GM23338 (cell line): ENCODE results near the gene HLCS. TPM values are rescaled to one million over a fixed set of nuclear protein-coding genes. Genes with fewer than 3 reads are reported as not detected.

ENCODE experiments used
- ATAC-seq: fragments of 200-7000 bp; cut with Tn5 transposase; 3 replicates; pipeline ENCODE4 v1.9.1; 2020
- DNase-seq: peaks from one replicate; pipeline ENCODE4 v3.0.0-alpha.2; 2015; ENCODE audit warnings: low spot score
- H2AFZ ChIP-seq: fragments of 200-600 bp; sonication (generic); 2 replicates; pipeline ENCODE4 v1.8.0; 2016; ENCODE audit warnings: antibody characterized with exemption, mild to moderate bottlenecking, moderate library complexity
- H3F3A ChIP-seq: fragments of 200-600 bp; sonication (generic); replicated peaks from 2 replicates; pipeline ENCODE4 v1.8.0; 2017; ENCODE audit warnings: antibody characterized with exemption, mixed run types, low read depth
- H3K27ac ChIP-seq: fragments of 200-600 bp; sonication (generic); 2 replicates; pipeline ENCODE4 v1.6.1; 2016; ENCODE audit warnings: low read depth
- H3K27me3 ChIP-seq: fragments of 200-600 bp; sonication (generic); 2 replicates; pipeline ENCODE4 v1.8.0; 2016; ENCODE audit warnings: mild to moderate bottlenecking, mixed run types, moderate library complexity; ENCODE audit not compliant: insufficient read depth
- H3K36me3 ChIP-seq: fragments of 200-600 bp; sonication (generic); 2 replicates; pipeline ENCODE4 v1.8.0; 2016; ENCODE audit warnings: mild to moderate bottlenecking; ENCODE audit not compliant: insufficient read depth
- H3K4me1 ChIP-seq: fragments of 200-600 bp; sonication (generic); 2 replicates; pipeline ENCODE4 v1.8.0; 2016; ENCODE audit warnings: mild to moderate bottlenecking, moderate library complexity; ENCODE audit not compliant: insufficient read depth
- H3K4me2 ChIP-seq: fragments of 200-600 bp; sonication (generic); 2 replicates; pipeline ENCODE4 v1.7.1; 2017; ENCODE audit warnings: mixed run types
- H3K4me3 ChIP-seq: fragments of 200-600 bp; sonication (generic); 2 replicates; pipeline ENCODE4 v1.6.1; 2016; ENCODE audit warnings: mixed run types
- H3K79me2 ChIP-seq: fragments of 200-600 bp; sonication (generic); replicated peaks from 2 replicates; pipeline ENCODE4 v1.8.0; 2017; ENCODE audit warnings: mild to moderate bottlenecking; ENCODE audit not compliant: insufficient read depth
- H3K9me2 ChIP-seq: fragments of 200-600 bp; sonication (generic); 2 replicates; pipeline ENCODE4 v1.8.0; 2017; ENCODE audit not compliant: insufficient read depth
- H4K20me1 ChIP-seq: fragments of 200-600 bp; sonication (generic); replicated peaks from 2 replicates; pipeline ENCODE4 v1.8.0; 2017; ENCODE audit warnings: mild to moderate bottlenecking; ENCODE audit not compliant: insufficient read depth
- H3K27ac Mint-ChIP-seq: 2 replicates; pipeline ENCODE4 v1.8.0; 2020; ENCODE audit warnings: inconsistent platforms, mild to moderate bottlenecking, moderate library complexity, mixed read lengths
- H3K27me3 Mint-ChIP-seq: 3 replicates; pipeline ENCODE4 v1.8.0; 2022; ENCODE audit warnings: low read depth, mild to moderate bottlenecking, moderate library complexity, mixed read lengths, inconsistent platforms; ENCODE audit not compliant: insufficient read depth, poor library complexity
- H3K36me3 Mint-ChIP-seq: 3 replicates; pipeline ENCODE4 v1.8.0; 2021; ENCODE audit warnings: low read depth, mild to moderate bottlenecking, inconsistent platforms, moderate library complexity, mixed read lengths
- H3K4me1 Mint-ChIP-seq: 3 replicates; pipeline ENCODE4 v1.8.0; 2020; ENCODE audit warnings: mild to moderate bottlenecking, inconsistent platforms, mixed read lengths
- H3K4me3 Mint-ChIP-seq: 3 replicates; pipeline ENCODE4 v1.8.0; 2021; ENCODE audit warnings: moderate library complexity, mild to moderate bottlenecking, inconsistent platforms, mixed read lengths
- H3K9me3 Mint-ChIP-seq: 3 replicates; pipeline ENCODE4 v1.8.0; 2020; ENCODE audit warnings: moderate library complexity, mild to moderate bottlenecking, inconsistent platforms, mixed read lengths
- CREB1 ChIP-seq: fragments of 250-450 bp; sonication (Bioruptor Pico); IDR thresholded peaks from 2 replicates; pipeline ENCODE4 v1.5.0; 2020; ENCODE audit warnings: low read depth, mild to moderate bottlenecking, moderate library complexity
- CTCF ChIP-seq, 2 experiments: fragments of 200-600 bp in 1 of 2; sonication (generic) in 1 of 2; conservative IDR thresholded peaks; 2 replicates each; pipeline versions ENCODE4 v1.5.1 to v1.6.1; 2016 to 2017; ENCODE audit warnings: antibody characterized with exemption in 2 of 2, low read depth in 2 of 2, mild to moderate bottlenecking in 2 of 2, moderate library complexity in 1 of 2
- ETS1 ChIP-seq: IDR thresholded peaks from 2 replicates; pipeline ENCODE4 v1.6.1; 2016; ENCODE audit warnings: antibody characterized with exemption
- EZH2phosphoT487 ChIP-seq: fragments of 200-600 bp; sonication (generic); IDR thresholded peaks from one replicate; pipeline ENCODE4 v1.8.1; 2018; ENCODE audit warnings: antibody characterized with exemption; ENCODE audit not compliant: unreplicated experiment
- ZNF114 ChIP-seq: fragments of 250-450 bp; sonication (Bioruptor Pico); IDR thresholded peaks from 2 replicates; pipeline ENCODE4 v1.5.0; 2020; ENCODE audit warnings: mild to moderate bottlenecking, moderate library complexity
- ZNF462 ChIP-seq: fragments of 250-450 bp; sonication (Bioruptor Pico); IDR thresholded peaks from 2 replicates; pipeline ENCODE4 v1.5.0; 2020; ENCODE audit warnings: mild to moderate bottlenecking, moderate library complexity
- polyA plus RNA-seq: library from polyadenylated mRNA; unstranded; fragments of >200 nt; fragmentation: Nextera tagmentation; extraction: Ambion mirVana; gene quantifications from 2 replicates; pipeline ENCODE4 v1.2.1, GENCODE V29; 2016
- total RNA-seq: library from RNA; depleted of rRNA; stranded (reverse); fragments of >200 nt; shearing (Covaris generic); gene quantifications from 2 replicates; pipeline ENCODE4 v1.2.3, GENCODE V29; 2014

Gene HLCS
- total and polyA plus RNA-seq, 2 experiments from 2014 or later = 6.1 to 14.7 TPM

GRCh38 chr21:36792505-36792967 lies 173.9 kb downstream of the HLCS start:
- no peaks in the 10 kb centered on the region for H3F3A ChIP-seq
- no peak overlapping the region for H3K4me2 ChIP-seq
- H3K4me1 ChIP-seq = peaks cover 5% of the 10 kb centered on the region; the same call in 1 of the 2 replicates
- no peak for ATAC-seq
- Mint-ChIP-seq H3K4me1 (peaks cover 8% of the 10 kb centered on the region), H3K4me3 (no peak overlapping the region), H3K27ac (no peak overlapping the region), H3K27me3 (no peaks in the 10 kb centered on the region), H3K36me3 (peaks cover under 1% of the 10 kb centered on the region; the same call in 1 of the 3 replicates), H3K9me3 (no peaks in the 10 kb centered on the region; the same call in 1 of the 3 replicates)
- no peak for DNase-seq
- TF ChIP-seq ZNF114 (CRISPR knock-in tag) (no peak), ZNF462 (CRISPR knock-in tag) (no peak), ETS1 (no peak), CREB1 (CRISPR knock-in tag) (no peak), CTCF (conservative IDR thresholded peaks at IDR 0.05; ENCODE audit: low read depth in 2 of 2) (no peak), EZH2phosphoT487 (no peak)
- no peaks in the 10 kb centered on the region for H3K79me2 ChIP-seq
- H3K9me2 ChIP-seq = no peaks in the 10 kb centered on the region
- H3K27ac ChIP-seq = no peak overlapping the region
- H2AFZ ChIP-seq = no peak overlapping the region
- H4K20me1 ChIP-seq = no peaks in the 10 kb centered on the region
- no peak overlapping the region for H3K4me3 ChIP-seq
- no peaks in the 10 kb centered on the region for H3K36me3 ChIP-seq
- H3K27me3 ChIP-seq = no peaks in the 10 kb centered on the region
